CD14-positive monocyte (primary cell): ENCODE results near the gene PPP1R15B. TPM values are rescaled to one million over a fixed set of nuclear protein-coding genes. Genes with fewer than 3 reads are reported as not detected.

ENCODE experiments used
- DNase-seq, 3 donors: peaks; one replicate each; pipeline ENCODE4 v3.0.0-alpha.2; 2011 to 2022
- H2AFZ ChIP-seq: 2 replicates; pipeline ENCODE4 v1.6.0; 2012; ENCODE audit warnings: mild to moderate bottlenecking, low read depth, low read length, inconsistent platforms; ENCODE audit not compliant: insufficient read depth, poor library complexity, severe bottlenecking
- H3K27ac ChIP-seq, 2 donors: 1 replicate in 1 of 2; 2 replicates in 1 of 2; pipeline ENCODE4 v1.5.1; 2012 to 2013; ENCODE audit warnings: low read length in 2 of 2, control low read depth in 1 of 2, inconsistent platforms in 1 of 2, low read depth in 1 of 2, mild to moderate bottlenecking in 1 of 2
- H3K27me3 ChIP-seq, 2 donors: one replicate each; pipeline versions ENCODE4 v1.6.0 to v1.6.1; 2011 to 2013; ENCODE audit warnings: low read length in 2 of 2; ENCODE audit not compliant: control insufficient read depth in 2 of 2, insufficient read depth in 2 of 2
- H3K36me3 ChIP-seq, 2 donors: replicated peaks in 1 of 2; 1 replicate in 1 of 2; 2 replicates in 1 of 2; pipeline versions ENCODE4 v1.5.1 to v1.6.1; 2012 to 2013; ENCODE audit warnings: low read length in 2 of 2, control low read depth in 1 of 2, inconsistent platforms in 1 of 2, mild to moderate bottlenecking in 1 of 2; ENCODE audit not compliant: insufficient read depth in 2 of 2, control insufficient read depth in 1 of 2
- H3K4me1 ChIP-seq, 2 donors: 1 replicate in 1 of 2; 2 replicates in 1 of 2; pipeline versions ENCODE4 v1.5.1 to v1.6.1; 2012 to 2013; ENCODE audit warnings: low read length in 2 of 2, control low read depth in 1 of 2, inconsistent platforms in 1 of 2, mild to moderate bottlenecking in 1 of 2, moderate library complexity in 1 of 2; ENCODE audit not compliant: insufficient read depth in 2 of 2, control insufficient read depth in 1 of 2
- H3K4me2 ChIP-seq: replicated peaks from 2 replicates; pipeline ENCODE3; 2012; ENCODE audit warnings: low read length, moderate library complexity, mild to moderate bottlenecking; ENCODE audit not compliant: poor library complexity, severe bottlenecking; ENCODE audit errors: extremely low read depth
- H3K4me3 ChIP-seq, 3 experiments: fragments of 200-600 bp in 1 of 3; sonication (generic) in 1 of 3; replicated peaks in 1 of 3; 1 replicate in 2 of 3; 2 replicates in 1 of 3; pipeline ENCODE4 v1.5.1; 2011 to 2013; ENCODE audit warnings: low read length in 3 of 3, mild to moderate bottlenecking in 3 of 3, control low read depth in 2 of 3, low read depth in 2 of 3, inconsistent platforms in 1 of 3, moderate library complexity in 1 of 3
- H3K79me2 ChIP-seq: 2 replicates; pipeline ENCODE4 v1.6.0; 2012; ENCODE audit warnings: mild to moderate bottlenecking, control low read depth, inconsistent platforms, low read length, moderate library complexity; ENCODE audit not compliant: insufficient read depth
- H3K9ac ChIP-seq: 2 replicates; pipeline ENCODE4 v1.6.0; 2017; ENCODE audit warnings: low read length, mild to moderate bottlenecking; ENCODE audit not compliant: insufficient read depth, poor library complexity, severe bottlenecking
- H3K9me3 ChIP-seq, 2 donors: replicated peaks in 1 of 2; 1 replicate in 1 of 2; 2 replicates in 1 of 2; pipeline versions ENCODE4 v1.5.1 to v1.6.1; 2012 to 2013; ENCODE audit warnings: low read length in 2 of 2, control low read depth in 1 of 2; ENCODE audit not compliant: control insufficient read depth in 1 of 2, insufficient read depth in 1 of 2
- H4K20me1 ChIP-seq: 2 replicates; pipeline ENCODE4 v1.6.0; 2012; ENCODE audit warnings: mild to moderate bottlenecking, low read length, control low read depth, moderate library complexity; ENCODE audit not compliant: insufficient read depth
- H3K27ac Mint-ChIP-seq, 7 donors: one replicate each; pipeline ENCODE4 v1.8.0; 2020; ENCODE audit warnings: mild to moderate bottlenecking in 7 of 7, mixed read lengths in 7 of 7, moderate library complexity in 6 of 7, inconsistent platforms in 2 of 7
- H3K27me3 Mint-ChIP-seq, 3 donors: one replicate each; pipeline ENCODE4 v1.8.0; 2021 to 2022; ENCODE audit warnings: low read depth in 3 of 3, mild to moderate bottlenecking in 3 of 3, mixed read lengths in 3 of 3, moderate library complexity in 3 of 3, inconsistent platforms in 1 of 3
- H3K36me3 Mint-ChIP-seq, 2 donors: one replicate each; pipeline ENCODE4 v1.8.0; 2020; ENCODE audit warnings: mixed read lengths in 2 of 2, inconsistent platforms in 1 of 2, mild to moderate bottlenecking in 1 of 2
- H3K4me1 Mint-ChIP-seq: one replicate; pipeline ENCODE4 v1.8.0; 2020; ENCODE audit warnings: mild to moderate bottlenecking, mixed read lengths
- H3K4me3 Mint-ChIP-seq, 2 donors: one replicate each; pipeline ENCODE4 v1.8.0; 2020; ENCODE audit warnings: mild to moderate bottlenecking in 2 of 2, mixed read lengths in 2 of 2, moderate library complexity in 1 of 2
- H3K9me3 Mint-ChIP-seq, 7 donors: one replicate each; pipeline ENCODE4 v1.8.0; 2020 to 2022; ENCODE audit warnings: mixed read lengths in 7 of 7, mild to moderate bottlenecking in 6 of 7, moderate library complexity in 6 of 7, inconsistent platforms in 2 of 7
- CTCF ChIP-seq: fragments of 200-600 bp; IDR thresholded peaks from one replicate; pipeline ENCODE4 v1.8.0; 2022; ENCODE audit warnings: antibody characterized with exemption, mild to moderate bottlenecking
- WGBS: methylation state at CpG from one replicate; pipeline ENCODE4 v1.1.5; 2013; ENCODE audit warnings: missing lambda C conversion rate; ENCODE audit not compliant: insufficient coverage; 5-methylcytosine and 5-hydroxymethylcytosine counted together
- intact Hi-C, 2 donors: fragments of 100-400 bp; cut with micrococcal nuclease; formaldehyde crosslinking; loops; one replicate each; pipeline versions ENCODE4 v1.15.0 to v1.15.1; 2023
- polyA plus RNA-seq, 3 donors: library from polyadenylated mRNA; depleted of rRNA in 1 of 3; unstranded in 2 of 3; stranded (reverse) in 1 of 3; fragments of 300-500 nt in 2 of 3; fragments of >200 nt in 1 of 3; fragmentation: Illumina TruSeq in 2 of 3; gene quantifications; 1 replicate in 2 of 3; 2 replicates in 1 of 3; pipeline ENCODE4 v1.2.3, GENCODE V29; 2012 to 2021
- small RNA-seq: library from RNA; depleted of rRNA; stranded (forward); fragments of <200 nt; gene quantifications from one replicate; pipeline ENCODE3, GENCODE V24; 2012; ENCODE audit warnings: low read depth; ENCODE audit not compliant: insufficient read length

PPP1R15B gene
- polyA plus RNA-seq, 3 donors: 31.1 to 117 (median 31.8) TPM

- Histone ChIP-seq H3K9me3 (no peaks in the 10 kb centered on the region), H3K9ac (no peak overlapping the region), H3K79me2 (no peaks in the 10 kb centered on the region), H3K36me3 (no peaks in the 10 kb centered on the region), H2AFZ (no peak overlapping the region), H3K27me3 (peaks cover 1 to 27% of the 10 kb centered on the region in 2 donors), H4K20me1 (no peaks in the 10 kb centered on the region), H3K27ac (no peak overlapping the region), H3K4me3 (no peak overlapping the region), H3K4me2 (no peak overlapping the region), H3K4me1 (peaks cover 6 to 8% of the 10 kb centered on the region in 2 donors)
- peaks cover 20 to 38% (median 25%) of the 10 kb centered on the region in 3 donors for H3K27me3 Mint-ChIP-seq
- H3K9me3 Mint-ChIP-seq: peaks cover 0 to 4% (median 0%) of the 10 kb centered on the region in 7 donors
- no peak overlapping the region for H3K4me3 Mint-ChIP-seq
- TF ChIP-seq CTCF: no peak
- H3K4me1 Mint-ChIP-seq: peaks cover 11% of the 10 kb centered on the region
- WGBS: 93% methylated on average over 4 of the region's 6 CpGs
- H3K27ac Mint-ChIP-seq: no peak overlapping the region
- H3K36me3 Mint-ChIP-seq: no peaks in the 10 kb centered on the region
- DNase-seq: no peak
- intact Hi-C loops: no loop called here
These were observed 57.0 kb downstream of the PPP1R15B start for GRCh38 chr1:204354579-204354978.

Small RNA genes lying within 50 kb of the gene (small RNA-seq; reads per million reads assigned to genes)
- not detected for gene AL606489.2

Other genes starting within 250 kb of the PPP1R15B start
- gene REN, start 245.5 kb downstream of the PPP1R15B start, polyA plus RNA-seq: not detected
- gene KISS1, start 215.3 kb downstream of the PPP1R15B start, polyA plus RNA-seq: not detected
- not detected for gene GOLT1A, start 197.8 kb downstream of the PPP1R15B start, polyA plus RNA-seq
- under 1 TPM in 2 of 3 donors, not detected in 1; 0.08 TPM for gene PLEKHA6, start 51.9 kb downstream of the PPP1R15B start, polyA plus RNA-seq
- gene PIK3C2B, start 83.0 kb upstream of the PPP1R15B start, polyA plus RNA-seq: 1 to 10 TPM in 1 of 3 donors, under 1 TPM in 1, not detected in 1; 0.04 to 1.4 TPM
- gene MDM4, start 104.6 kb upstream of the PPP1R15B start, polyA plus RNA-seq: 10 to 100 TPM in 2 of 3 donors, 1 to 10 TPM in 1; 7.8 to 37.0 (median 10.2) TPM